HG03520 (cell line): ENCODE data around the gene ALPK3.

ENCODE experiments used
- ATAC-seq: cut with Tn5 transposase; IDR thresholded peaks from one replicate; pipeline ENCODE4 v1.9.1; 2021; ENCODE audit warnings: mild to moderate bottlenecking, moderate library complexity; ENCODE audit not compliant: unreplicated experiment

ALPK3 gene

DNA sequence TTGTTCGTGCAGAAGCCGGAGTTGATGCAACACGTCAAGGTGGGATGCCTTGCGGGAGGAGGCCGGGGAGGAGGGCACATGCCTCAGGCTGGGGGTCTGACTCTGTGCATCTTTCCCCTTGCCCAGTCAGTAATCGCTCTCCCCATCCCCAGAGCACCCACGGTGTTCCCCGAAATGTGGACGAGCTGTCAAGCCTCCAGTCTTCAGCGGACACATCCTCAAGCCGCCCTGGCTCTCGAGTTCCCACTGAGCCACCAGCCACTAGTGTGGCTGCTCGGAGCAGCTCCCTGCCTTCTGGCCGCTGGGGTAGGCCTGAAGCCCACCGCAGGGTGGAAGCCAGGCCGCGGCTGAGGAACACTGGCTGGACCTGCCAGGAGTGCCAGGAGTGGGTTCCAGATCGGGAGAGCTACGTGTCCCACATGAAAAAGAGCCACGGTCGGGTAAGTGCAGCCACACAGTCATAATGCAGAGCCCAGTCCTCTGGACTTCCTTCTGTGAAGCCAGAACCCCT is 18.7 kb upstream of the ALPK3 start:
- no peak for ATAC-seq

GRCh38 chr15:84799511-84800187 is 17.5 kb upstream of the ALPK3 start:
- no peak for ATAC-seq

DNA sequence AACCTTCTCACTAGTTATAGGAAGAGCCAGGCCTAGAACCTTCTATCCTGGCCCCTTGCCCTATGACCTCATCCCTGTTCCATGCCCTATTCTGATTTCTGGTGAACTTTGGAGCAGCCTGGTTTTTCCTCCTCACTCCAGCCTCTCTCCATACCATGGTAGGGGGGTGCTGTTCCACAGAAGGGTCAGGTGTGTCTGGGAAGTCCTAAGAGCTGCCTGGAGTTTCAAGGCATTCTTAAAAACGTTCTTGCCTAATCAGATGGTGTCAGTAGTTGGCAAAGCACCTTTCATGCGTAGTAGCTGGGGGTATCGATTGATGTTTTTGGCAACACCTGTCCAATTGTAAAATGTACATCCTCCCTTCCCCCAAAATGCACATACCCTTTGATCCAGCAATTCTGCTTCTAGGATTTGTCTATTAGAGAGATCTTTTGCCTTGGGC is 16.8 kb upstream of the ALPK3 start:
- no peak for ATAC-seq

GRCh38 chr15:84804005-84804900 is 12.9 kb upstream of the ALPK3 start:
- no peak for ATAC-seq

DNA sequence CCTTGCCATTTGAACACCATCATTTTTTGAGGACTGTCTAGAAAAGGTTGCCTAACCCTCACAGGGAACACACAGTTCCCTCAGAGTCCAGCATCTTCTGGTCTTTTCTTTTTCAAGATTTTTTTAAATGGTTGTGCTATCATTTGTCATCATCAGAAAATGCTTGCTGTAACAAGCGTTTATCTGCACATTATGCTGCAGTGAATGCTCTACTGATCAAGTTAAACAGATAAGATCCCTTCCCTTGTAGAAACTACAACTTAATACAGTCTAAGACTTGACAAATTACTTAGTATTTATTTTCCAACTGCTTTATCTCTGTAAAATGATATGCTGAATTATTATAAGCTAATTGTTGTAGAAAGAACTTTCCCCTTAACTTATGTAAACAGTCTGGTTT is 11.9 kb upstream of the ALPK3 start:
- ATAC-seq, result no peak

DNA sequence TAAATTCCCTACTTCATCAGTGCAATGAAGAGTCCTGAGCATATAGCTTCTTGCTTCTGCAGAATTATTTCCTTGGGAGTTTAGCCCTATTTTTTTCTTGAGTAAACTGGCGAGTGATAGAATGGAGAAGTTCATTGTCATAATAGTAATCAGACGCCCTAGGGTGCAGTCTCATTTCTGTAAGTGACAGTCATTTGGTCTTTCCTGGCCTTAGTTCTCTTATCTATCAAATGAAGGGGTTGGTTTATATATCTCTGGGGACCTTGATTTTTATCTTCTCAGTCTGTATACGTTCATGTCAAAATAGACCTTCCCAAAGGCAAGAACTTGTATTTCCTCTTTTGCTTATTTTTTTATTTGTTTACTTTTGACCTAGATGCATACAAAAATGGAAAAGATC is 9.9 kb upstream of the ALPK3 start:
- no peak for ATAC-seq

GRCh38 chr15:84810073-84810840 is 6.9 kb upstream of the ALPK3 start:
- ATAC-seq, result no peak

DNA sequence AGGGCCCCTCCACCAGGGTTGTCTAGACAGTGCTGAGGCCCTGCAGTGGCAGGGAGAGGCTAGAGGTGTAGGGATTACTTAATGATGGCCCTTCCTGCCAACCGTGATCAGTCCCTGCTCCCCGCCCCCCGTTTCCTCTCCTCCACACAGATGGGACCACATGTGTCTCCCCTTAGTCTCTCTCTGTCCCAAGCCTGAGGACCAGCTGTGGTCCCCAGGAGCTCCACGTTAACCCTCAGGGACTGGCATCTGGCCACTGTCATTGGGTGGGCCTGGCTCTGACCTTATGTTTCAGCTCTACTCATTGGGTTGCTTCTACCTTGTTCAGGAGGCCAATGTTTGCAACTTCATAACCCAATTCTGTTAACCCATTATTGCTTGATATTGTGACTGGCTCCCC is 6.0 kb upstream of the ALPK3 start:
- ATAC-seq, result no peak

DNA sequence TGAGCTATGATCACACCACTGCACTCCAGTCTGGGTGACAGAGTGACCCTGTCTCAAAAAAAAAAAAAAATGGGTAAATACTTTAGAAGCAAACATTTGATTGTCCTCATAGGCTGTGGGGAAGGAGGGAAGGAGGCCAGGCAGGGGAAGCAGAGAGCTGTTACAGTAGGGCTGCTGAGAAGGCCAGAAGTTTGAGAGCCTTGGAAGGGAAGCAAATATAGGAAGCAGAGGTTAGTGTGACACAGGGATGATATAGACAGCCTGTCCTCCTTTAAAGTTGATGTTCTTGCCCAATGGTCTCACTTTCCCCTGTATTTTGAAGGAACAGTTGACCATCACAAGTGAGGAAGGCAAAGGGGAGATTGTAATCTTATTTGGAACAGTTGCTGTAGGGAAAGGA is 5.3 kb upstream of the ALPK3 start:
- ATAC-seq, result no peak

DNA sequence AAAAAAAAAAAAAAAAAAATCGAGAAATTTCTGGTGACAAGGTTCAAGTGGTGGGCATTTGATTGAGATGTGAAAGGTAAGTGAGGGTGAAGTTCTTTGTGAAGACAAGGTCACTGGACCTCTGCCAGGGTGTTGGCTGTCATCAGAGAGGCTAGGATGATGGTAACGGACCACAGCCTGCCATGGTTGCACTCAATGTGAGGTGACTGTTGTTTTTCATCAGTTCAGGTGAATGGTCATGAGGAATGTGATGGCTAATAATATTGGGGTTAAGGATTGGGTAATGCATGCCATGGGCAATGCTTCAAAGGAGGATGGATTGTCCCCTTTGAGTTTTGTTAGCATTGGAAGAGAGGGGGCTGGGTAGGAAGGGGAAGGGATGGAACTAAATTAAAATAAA is 4.3 kb upstream of the ALPK3 start:
- ATAC-seq, result no peak

GRCh38 chr15:84813435-84813834 is 3.7 kb upstream of the ALPK3 start:
- ATAC-seq, result no peak

GRCh38 chr15:84813931-84814330 is 3.2 kb upstream of the ALPK3 start:
- no peak for ATAC-seq

GRCh38 chr15:84814916-84815315 is 2.2 kb upstream of the ALPK3 start:
- ATAC-seq, result no peak

GRCh38 chr15:84817466-84818081 is 418 bp downstream of the ALPK3 start:
- ATAC-seq, result no peak

DNA sequence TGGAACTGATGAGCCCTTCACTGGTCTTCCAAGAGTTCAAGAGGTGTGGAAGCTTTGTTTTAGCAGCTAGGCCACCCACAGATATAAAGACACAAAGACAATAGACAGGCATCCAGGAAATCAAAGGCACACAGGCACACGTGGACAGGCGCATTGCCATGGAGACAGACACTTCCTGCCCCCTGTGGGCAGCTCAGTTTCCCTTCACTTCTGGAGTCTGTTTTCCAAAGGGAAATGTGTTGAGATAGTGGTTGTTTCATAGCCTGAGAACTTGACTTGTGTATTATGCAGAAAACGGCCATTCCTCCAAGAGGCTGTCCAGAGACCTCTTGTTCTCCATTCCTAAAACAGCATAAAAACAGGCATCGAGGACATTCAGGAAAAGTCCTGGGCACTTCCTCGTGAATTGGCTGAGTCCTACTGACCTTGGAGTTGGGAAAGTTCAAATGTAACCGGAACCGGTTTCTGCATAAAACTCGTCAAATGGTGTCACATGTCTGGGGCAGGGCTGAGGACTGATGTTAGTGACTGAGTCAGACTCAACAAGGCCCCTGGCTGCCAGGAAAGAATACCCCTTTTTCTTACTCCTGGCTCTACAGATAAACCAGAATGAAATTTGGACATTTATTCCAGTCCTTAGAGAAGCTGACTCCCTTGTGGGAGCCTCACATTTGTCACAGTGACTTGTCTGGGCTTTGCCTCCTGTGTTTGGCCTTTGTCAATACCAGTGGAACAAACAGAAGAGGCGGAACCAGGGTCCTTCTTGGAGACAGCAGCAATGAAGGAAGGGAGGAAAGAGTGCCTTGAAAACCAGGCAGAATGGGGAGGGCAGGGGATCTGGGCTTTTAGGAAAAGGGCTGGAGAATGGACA is 1.3 kb downstream of the ALPK3 start:
- ATAC-seq, result no peak

DNA sequence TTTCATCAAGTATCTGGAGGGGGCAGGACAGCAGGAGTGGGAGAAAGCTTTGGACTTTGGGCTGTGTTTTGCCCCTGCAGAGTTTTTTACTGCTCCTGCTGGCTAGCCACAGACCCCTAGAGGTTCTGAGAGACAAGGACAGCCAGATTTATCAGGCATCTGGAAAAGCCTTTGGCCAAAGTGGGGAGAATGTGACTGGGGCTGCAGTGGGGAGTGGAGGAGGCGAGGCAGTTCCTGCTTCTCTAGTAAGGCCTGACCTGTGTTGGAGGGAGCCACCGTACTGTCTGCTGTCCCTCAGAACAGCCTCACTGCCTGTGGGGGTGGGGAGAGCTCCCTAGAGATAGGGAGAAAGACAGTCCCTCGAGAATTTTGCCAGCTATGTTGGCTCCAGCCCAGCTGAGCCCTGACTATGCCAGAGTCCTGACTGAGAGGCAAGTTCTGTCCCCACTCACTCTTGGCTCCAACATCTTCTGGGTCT is 2.2 kb downstream of the ALPK3 start:
- no peak for ATAC-seq

DNA sequence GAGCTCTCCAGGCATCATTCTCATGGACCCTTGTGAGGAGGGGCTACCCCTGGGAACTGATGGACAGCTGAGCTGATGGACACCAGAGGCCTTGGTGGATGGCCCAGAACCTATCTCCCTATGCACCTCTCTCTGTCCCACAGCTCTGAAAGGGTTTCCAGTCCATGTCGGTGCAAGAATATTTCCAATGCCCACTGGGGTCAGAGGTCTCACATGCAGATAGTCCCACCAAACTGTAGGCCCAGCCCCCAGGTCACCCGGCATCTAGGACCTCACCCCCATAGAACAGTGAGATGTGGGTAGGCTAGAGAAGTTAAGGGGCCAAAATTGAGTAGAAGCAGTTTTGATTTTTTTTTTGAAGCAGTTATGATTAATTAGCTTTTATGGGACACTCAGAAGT is 2.6 kb downstream of the ALPK3 start:
- ATAC-seq, result no peak

DNA sequence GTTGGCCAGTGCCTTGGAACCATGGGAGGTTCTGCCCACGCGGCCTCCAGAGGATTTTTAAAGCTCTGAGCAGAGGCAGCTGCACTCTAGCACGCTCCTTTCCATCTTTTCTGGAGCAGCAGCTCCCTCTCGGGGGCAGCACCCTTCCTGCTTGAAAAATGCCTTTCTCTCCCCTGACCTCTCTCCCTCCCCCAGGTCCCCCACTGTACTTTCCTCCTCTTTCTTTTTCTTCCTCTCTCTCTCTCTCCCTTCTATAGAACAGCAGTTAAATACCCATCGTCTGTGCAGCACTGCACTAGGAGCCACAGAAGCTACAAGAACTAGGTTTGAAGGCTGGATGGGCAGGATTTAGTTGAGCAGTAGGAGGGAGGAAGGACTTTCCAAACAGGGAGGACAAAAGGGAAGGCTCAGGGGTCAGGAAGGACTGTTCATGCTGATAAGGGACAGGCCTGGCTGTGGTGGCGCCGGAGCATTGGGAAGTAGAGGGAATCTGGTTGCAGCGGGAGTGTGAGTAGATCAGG is 4.4 kb downstream of the ALPK3 start:
- no peak for ATAC-seq

GRCh38 chr15:84822653-84823281 is 5.6 kb downstream of the ALPK3 start:
- ATAC-seq, result no peak
